Measurements from ENCODE around the gene ITGAL. TPM values are rescaled to one million over a fixed set of nuclear protein-coding genes. Genes with fewer than 3 reads are reported as not detected.

The ITGAL gene
- total and polyA plus RNA-seq, 2 of the 13 experiments (the other 11 are each of a cell fraction or from before 2014, with no cell fraction given): 0.86 to 1.2 TPM

DNA sequence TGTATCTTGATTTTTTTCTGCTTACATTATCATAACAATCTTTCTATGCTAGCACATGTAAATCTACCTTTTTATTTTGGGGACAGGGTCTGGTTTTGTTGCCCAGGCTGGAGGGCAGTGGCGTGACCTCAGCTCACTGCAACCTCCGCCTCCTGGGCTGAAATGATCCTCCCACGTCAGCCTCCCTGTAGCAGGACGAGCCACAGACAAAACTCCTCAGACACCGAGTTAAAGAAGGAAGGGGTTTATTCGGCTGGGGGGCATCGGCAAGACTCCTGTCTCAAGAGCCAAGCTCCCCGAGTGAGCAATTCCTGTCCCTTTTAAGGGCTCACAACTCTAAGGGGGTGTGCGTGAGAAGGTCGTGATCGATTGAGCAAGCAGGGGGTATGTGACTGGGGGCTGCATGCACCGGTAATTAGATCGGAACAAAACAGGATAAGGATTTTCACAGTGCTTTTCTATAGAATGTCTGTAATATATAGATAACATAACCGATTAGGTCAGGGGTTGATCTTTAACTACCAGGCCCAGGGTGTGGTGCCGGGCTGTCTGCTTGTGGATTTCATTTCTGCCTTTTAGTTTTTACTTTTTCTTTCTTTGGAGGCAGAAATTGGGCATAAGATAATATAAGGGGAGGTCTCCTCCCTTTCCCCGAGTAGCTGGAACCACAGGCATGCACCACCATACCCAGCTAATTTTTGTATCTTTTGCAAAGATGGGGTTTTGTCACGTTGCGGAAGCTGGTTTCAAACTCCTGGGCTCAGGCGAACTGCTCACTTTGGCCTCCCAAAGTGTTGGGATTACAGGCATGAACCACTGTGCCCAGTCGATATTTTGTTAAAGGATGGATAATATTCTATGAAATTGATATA lies 19.6 kb upstream of the ITGAL start (continued):
- TF ChIP-seq, protein P1, sequence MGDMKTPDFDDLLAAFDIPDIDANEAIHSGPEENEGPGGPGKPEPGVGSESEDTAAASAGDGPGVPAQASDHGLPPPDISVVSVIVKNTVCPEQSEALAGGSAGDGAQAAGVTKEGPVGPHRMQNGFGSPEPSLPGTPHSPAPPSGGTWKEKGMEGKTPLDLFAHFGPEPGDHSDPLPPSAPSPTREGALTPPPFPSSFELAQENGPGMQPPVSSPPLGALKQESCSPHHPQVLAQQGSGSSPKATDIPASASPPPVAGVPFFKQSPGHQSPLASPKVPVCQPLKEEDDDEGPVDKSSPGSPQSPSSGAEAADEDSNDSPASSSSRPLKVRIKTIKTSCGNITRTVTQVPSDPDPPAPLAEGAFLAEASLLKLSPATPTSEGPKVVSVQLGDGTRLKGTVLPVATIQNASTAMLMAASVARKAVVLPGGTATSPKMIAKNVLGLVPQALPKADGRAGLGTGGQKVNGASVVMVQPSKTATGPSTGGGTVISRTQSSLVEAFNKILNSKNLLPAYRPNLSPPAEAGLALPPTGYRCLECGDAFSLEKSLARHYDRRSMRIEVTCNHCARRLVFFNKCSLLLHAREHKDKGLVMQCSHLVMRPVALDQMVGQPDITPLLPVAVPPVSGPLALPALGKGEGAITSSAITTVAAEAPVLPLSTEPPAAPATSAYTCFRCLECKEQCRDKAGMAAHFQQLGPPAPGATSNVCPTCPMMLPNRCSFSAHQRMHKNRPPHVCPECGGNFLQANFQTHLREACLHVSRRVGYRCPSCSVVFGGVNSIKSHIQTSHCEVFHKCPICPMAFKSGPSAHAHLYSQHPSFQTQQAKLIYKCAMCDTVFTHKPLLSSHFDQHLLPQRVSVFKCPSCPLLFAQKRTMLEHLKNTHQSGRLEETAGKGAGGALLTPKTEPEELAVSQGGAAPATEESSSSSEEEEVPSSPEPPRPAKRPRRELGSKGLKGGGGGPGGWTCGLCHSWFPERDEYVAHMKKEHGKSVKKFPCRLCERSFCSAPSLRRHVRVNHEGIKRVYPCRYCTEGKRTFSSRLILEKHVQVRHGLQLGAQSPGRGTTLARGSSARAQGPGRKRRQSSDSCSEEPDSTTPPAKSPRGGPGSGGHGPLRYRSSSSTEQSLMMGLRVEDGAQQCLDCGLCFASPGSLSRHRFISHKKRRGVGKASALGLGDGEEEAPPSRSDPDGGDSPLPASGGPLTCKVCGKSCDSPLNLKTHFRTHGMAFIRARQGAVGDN (CRISPR knock-in tag; IDR thresholded peaks at IDR 0.05): peak; percentile 57
- TF ChIP-seq ZNF121 (CRISPR knock-in tag; IDR thresholded peaks at IDR 0.05) (0 out of 2 replicates have a peak, but pooled peaks have one; percentile 24), NR2F6 (IDR thresholded peaks at IDR 0.05) (peak; percentile 12; the same call in 1 of the 2 replicates), NR2F6 (CRISPR knock-in tag; IDR thresholded peaks at IDR 0.05) (peak; percentile 50; the same call in 1 of the 2 replicates), DPF2 (CRISPR knock-in tag; IDR thresholded peaks at IDR 0.05; ENCODE audit: borderline replicate concordance, low read depth) (0 out of 2 replicates have a peak, but pooled peaks have one; percentile 24), ZNF337 (CRISPR knock-in tag; IDR thresholded peaks at IDR 0.05; ENCODE audit: borderline replicate concordance, low read depth) (0 out of 2 replicates have a peak, but pooled peaks have one; percentile 33), ZSCAN29 (CRISPR knock-in tag; conservative IDR thresholded peaks at IDR 0.05) (peak; percentile 69; the same call in 1 of the 2 replicates), RCOR2 (CRISPR knock-in tag; IDR thresholded peaks at IDR 0.05) (0 out of 2 replicates have a peak, but pooled peaks have one; percentile 21), ZNF605 (CRISPR knock-in tag; IDR thresholded peaks at IDR 0.05) (peak; percentile 22; the same call in 1 of the 2 replicates), TBX2 (CRISPR knock-in tag; IDR thresholded peaks at IDR 0.05; ENCODE audit: borderline replicate concordance) (0 out of 2 replicates have a peak, but pooled peaks have one; percentile 5), ONECUT2 (CRISPR knock-in tag; IDR thresholded peaks at IDR 0.05) (peak; percentile 46; the same call in 1 of the 2 replicates), ZBTB20 (CRISPR knock-in tag; IDR thresholded peaks at IDR 0.05; ENCODE audit: borderline replicate concordance, low read depth) (peak; percentile 91), ZNF891 (CRISPR knock-in tag; IDR thresholded peaks at IDR 0.05) (0 out of 2 replicates have a peak, but pooled peaks have one; percentile 21), ZMYM3 (CRISPR knock-in tag; IDR thresholded peaks at IDR 0.05) (peak; percentile 87), ZMYM4 (CRISPR knock-in tag; IDR thresholded peaks at IDR 0.05) (0 out of 2 replicates have a peak, but pooled peaks have one; percentile 16), MEF2D (CRISPR knock-in tag; IDR thresholded peaks at IDR 0.05) (peak; percentile 34; the same call in 1 of the 2 replicates), ZMYM2 (CRISPR knock-in tag; IDR thresholded peaks at IDR 0.05) (peak; percentile 33; the same call in 1 of the 2 replicates)
- TF ChIP-seq, protein P2, sequence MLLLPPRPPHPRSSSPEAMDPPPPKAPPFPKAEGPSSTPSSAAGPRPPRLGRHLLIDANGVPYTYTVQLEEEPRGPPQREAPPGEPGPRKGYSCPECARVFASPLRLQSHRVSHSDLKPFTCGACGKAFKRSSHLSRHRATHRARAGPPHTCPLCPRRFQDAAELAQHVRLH (CRISPR knock-in tag; IDR thresholded peaks at IDR 0.05; ENCODE audit: borderline replicate concordance, low read depth): 0 out of 2 replicates have a peak, but pooled peaks have one; percentile 18
- TF ChIP-seq, protein P3, sequence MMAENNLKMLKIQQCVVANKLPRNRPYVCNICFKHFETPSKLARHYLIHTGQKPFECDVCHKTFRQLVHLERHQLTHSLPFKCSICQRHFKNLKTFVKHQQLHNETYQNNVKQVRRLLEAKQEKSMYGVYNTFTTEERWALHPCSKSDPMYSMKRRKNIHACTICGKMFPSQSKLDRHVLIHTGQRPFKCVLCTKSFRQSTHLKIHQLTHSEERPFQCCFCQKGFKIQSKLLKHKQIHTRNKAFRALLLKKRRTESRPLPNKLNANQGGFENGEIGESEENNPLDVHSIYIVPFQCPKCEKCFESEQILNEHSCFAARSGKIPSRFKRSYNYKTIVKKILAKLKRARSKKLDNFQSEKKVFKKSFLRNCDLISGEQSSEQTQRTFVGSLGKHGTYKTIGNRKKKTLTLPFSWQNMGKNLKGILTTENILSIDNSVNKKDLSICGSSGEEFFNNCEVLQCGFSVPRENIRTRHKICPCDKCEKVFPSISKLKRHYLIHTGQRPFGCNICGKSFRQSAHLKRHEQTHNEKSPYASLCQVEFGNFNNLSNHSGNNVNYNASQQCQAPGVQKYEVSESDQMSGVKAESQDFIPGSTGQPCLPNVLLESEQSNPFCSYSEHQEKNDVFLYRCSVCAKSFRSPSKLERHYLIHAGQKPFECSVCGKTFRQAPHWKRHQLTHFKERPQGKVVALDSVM (CRISPR knock-in tag; IDR thresholded peaks at IDR 0.05): peak; percentile 99
- TF ChIP-seq, protein P4, sequence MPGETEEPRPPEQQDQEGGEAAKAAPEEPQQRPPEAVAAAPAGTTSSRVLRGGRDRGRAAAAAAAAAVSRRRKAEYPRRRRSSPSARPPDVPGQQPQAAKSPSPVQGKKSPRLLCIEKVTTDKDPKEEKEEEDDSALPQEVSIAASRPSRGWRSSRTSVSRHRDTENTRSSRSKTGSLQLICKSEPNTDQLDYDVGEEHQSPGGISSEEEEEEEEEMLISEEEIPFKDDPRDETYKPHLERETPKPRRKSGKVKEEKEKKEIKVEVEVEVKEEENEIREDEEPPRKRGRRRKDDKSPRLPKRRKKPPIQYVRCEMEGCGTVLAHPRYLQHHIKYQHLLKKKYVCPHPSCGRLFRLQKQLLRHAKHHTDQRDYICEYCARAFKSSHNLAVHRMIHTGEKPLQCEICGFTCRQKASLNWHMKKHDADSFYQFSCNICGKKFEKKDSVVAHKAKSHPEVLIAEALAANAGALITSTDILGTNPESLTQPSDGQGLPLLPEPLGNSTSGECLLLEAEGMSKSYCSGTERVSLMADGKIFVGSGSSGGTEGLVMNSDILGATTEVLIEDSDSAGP (CRISPR knock-in tag; IDR thresholded peaks at IDR 0.05; ENCODE audit: borderline replicate concordance): peak; percentile 53; the same call in 1 of the 2 replicates
